ENCODE measurements around the gene PNLIPRP2. TPM values are rescaled to one million over a fixed set of nuclear protein-coding genes. Genes with fewer than 3 reads are reported as not detected.

Gene PNLIPRP2
- total RNA-seq, 1 experiment from 2014 or later: not detected

GRCh38 chr10:116673866-116674265 lies 53.1 kb downstream of the PNLIPRP2 start:
- TF ChIP-seq CTCF (IDR thresholded peaks at IDR 0.05; ENCODE audit: unreplicated experiment): no peak
- no peak for DNase-seq
- Mint-ChIP-seq H3K27me3 (ENCODE audit: unreplicated experiment) (peaks cover 13% of the 10 kb centered on the region), H3K27ac (ENCODE audit: unreplicated experiment) (no peak overlapping the region), H3K9me3 (ENCODE audit: low read depth, unreplicated experiment) (no peaks in the 10 kb centered on the region), H3K36me3 (ENCODE audit: insufficient read depth, unreplicated experiment) (no peaks in the 10 kb centered on the region), H3K4me3 (ENCODE audit: low read depth, unreplicated experiment) (no peak overlapping the region), H3K4me1 (ENCODE audit: low read depth, unreplicated experiment) (no peaks in the 10 kb centered on the region)
- BruUV-seq (replicated peaks): no TSS peak
- intact Hi-C loops (cut with micrococcal nuclease; ENCODE audit: unreplicated experiment): no loop called here
- CTCF ChIA-PET: no interaction called here

- no peak for DNase-seq
- BruUV-seq (replicated peaks): no TSS peak
- Mint-ChIP-seq H3K27me3 (ENCODE audit: unreplicated experiment) (peaks cover 13% of the 10 kb centered on the region), H3K9me3 (ENCODE audit: low read depth, unreplicated experiment) (no peaks in the 10 kb centered on the region), H3K36me3 (ENCODE audit: insufficient read depth, unreplicated experiment) (no peaks in the 10 kb centered on the region), H3K4me3 (ENCODE audit: low read depth, unreplicated experiment) (no peak overlapping the region), H3K27ac (ENCODE audit: unreplicated experiment) (no peak overlapping the region), H3K4me1 (ENCODE audit: low read depth, unreplicated experiment) (no peaks in the 10 kb centered on the region)
- TF ChIP-seq CTCF (IDR thresholded peaks at IDR 0.05; ENCODE audit: unreplicated experiment): no peak
- intact Hi-C loops (cut with micrococcal nuclease; ENCODE audit: unreplicated experiment): no loop called here
- CTCF ChIA-PET: no interaction called here
These were observed 54.2 kb downstream of the PNLIPRP2 start for GRCh38 chr10:116674901-116675423.

- no peak for TF ChIP-seq CTCF (IDR thresholded peaks at IDR 0.05; ENCODE audit: unreplicated experiment)
- no peaks in the 10 kb centered on the region for H3K9me3 Mint-ChIP-seq (ENCODE audit: low read depth, unreplicated experiment)
- no peaks in the 10 kb centered on the region for H3K36me3 Mint-ChIP-seq (ENCODE audit: insufficient read depth, unreplicated experiment)
- peaks cover 13% of the 10 kb centered on the region for H3K27me3 Mint-ChIP-seq (ENCODE audit: unreplicated experiment)
- no peak for DNase-seq
- H3K4me3 Mint-ChIP-seq (ENCODE audit: low read depth, unreplicated experiment): no peak overlapping the region
- intact Hi-C loops (cut with micrococcal nuclease; ENCODE audit: unreplicated experiment): no loop called here
- BruUV-seq (replicated peaks): no TSS peak
- CTCF ChIA-PET: no interaction called here
- H3K27ac Mint-ChIP-seq (ENCODE audit: unreplicated experiment): no peak overlapping the region
- H3K4me1 Mint-ChIP-seq (ENCODE audit: low read depth, unreplicated experiment): no peaks in the 10 kb centered on the region
These were observed 55.4 kb downstream of the PNLIPRP2 start for GRCh38 chr10:116676118-116676517.

- BruUV-seq (replicated peaks): no TSS peak
- CTCF ChIA-PET: no interaction called here
- Mint-ChIP-seq H3K27me3 (ENCODE audit: unreplicated experiment) (peaks cover 13% of the 10 kb centered on the region), H3K36me3 (ENCODE audit: insufficient read depth, unreplicated experiment) (no peaks in the 10 kb centered on the region), H3K9me3 (ENCODE audit: low read depth, unreplicated experiment) (no peaks in the 10 kb centered on the region), H3K27ac (ENCODE audit: unreplicated experiment) (no peak overlapping the region), H3K4me3 (ENCODE audit: low read depth, unreplicated experiment) (no peak overlapping the region), H3K4me1 (ENCODE audit: low read depth, unreplicated experiment) (no peaks in the 10 kb centered on the region)
- intact Hi-C loops (cut with micrococcal nuclease; ENCODE audit: unreplicated experiment): no loop called here
- no peak for TF ChIP-seq CTCF (IDR thresholded peaks at IDR 0.05; ENCODE audit: unreplicated experiment)
- no peak for DNase-seq
These were observed 55.9 kb downstream of the PNLIPRP2 start for GRCh38 chr10:116676633-116677032.

All from Calu3 (cell line).